Mucosa of stomach (tissue), 1 donor: ENCODE data around the gene ESPNL.

ENCODE experiments used
- H3K27me3 ChIP-seq: one replicate; pipeline ENCODE4 v1.7.0; 2013; ENCODE audit warnings: mild to moderate bottlenecking, low read length; ENCODE audit not compliant: control insufficient read depth, insufficient read depth
- H3K36me3 ChIP-seq: one replicate; pipeline ENCODE4 v1.7.0; 2013; ENCODE audit warnings: low read length; ENCODE audit not compliant: control insufficient read depth, insufficient read depth
- H3K4me1 ChIP-seq: one replicate; pipeline ENCODE4 v1.7.0; 2013; ENCODE audit warnings: mild to moderate bottlenecking, low read length; ENCODE audit not compliant: control insufficient read depth, insufficient read depth
- H3K4me3 ChIP-seq: one replicate; pipeline ENCODE4 v1.7.0; 2013; ENCODE audit warnings: low read length
- H3K9ac ChIP-seq: one replicate; pipeline ENCODE4 v1.7.0; 2013; ENCODE audit warnings: mild to moderate bottlenecking, low read length, moderate library complexity
- H3K9me3 ChIP-seq: one replicate; pipeline ENCODE4 v1.7.0; 2013; ENCODE audit warnings: mild to moderate bottlenecking, low read length, moderate library complexity; ENCODE audit not compliant: control insufficient read depth
- donor health status: Pancreatic carcinoma.

Gene ESPNL

GRCh38 chr2:238140721-238141540 is 40.8 kb downstream of the ESPNL start:
- Histone ChIP-seq H3K36me3 (no peaks in the 10 kb centered on the region), H3K9ac (no peak overlapping the region), H3K27me3 (no peaks in the 10 kb centered on the region), H3K4me3 (no peak overlapping the region), H3K4me1 (peaks cover 49% of the 10 kb centered on the region), H3K9me3 (no peaks in the 10 kb centered on the region)

GRCh38 chr2:238141541-238142318 is 41.6 kb downstream of the ESPNL start:
- H3K9ac ChIP-seq: peak overlapping the region; percentile 40
- H3K4me1 ChIP-seq: peaks cover 51% of the 10 kb centered on the region
- H3K4me3 ChIP-seq: no peak overlapping the region

GRCh38 chr2:238142382-238143205 is 42.5 kb downstream of the ESPNL start:
- H3K27me3 ChIP-seq: no peaks in the 10 kb centered on the region
- no peaks in the 10 kb centered on the region for H3K36me3 ChIP-seq
- no peak overlapping the region for H3K4me3 ChIP-seq
- peak overlapping the region; percentile 40 for H3K9ac ChIP-seq
- H3K9me3 ChIP-seq: no peaks in the 10 kb centered on the region
- peaks cover 51% of the 10 kb centered on the region for H3K4me1 ChIP-seq

More at GRCh38 chr2:238141541-238142318, 41.6 kb downstream of the ESPNL start:
- no peaks in the 10 kb centered on the region for H3K9me3 ChIP-seq
- H3K27me3 ChIP-seq: no peaks in the 10 kb centered on the region
- H3K36me3 ChIP-seq: no peaks in the 10 kb centered on the region

- Histone ChIP-seq H3K9me3 (no peaks in the 10 kb centered on the region), H3K4me3 (no peak overlapping the region), H3K36me3 (no peaks in the 10 kb centered on the region), H3K4me1 (peaks cover 43% of the 10 kb centered on the region), H3K9ac (no peak overlapping the region), H3K27me3 (no peaks in the 10 kb centered on the region)
Measured at GRCh38 chr2:238143239-238143951, 43.3 kb downstream of the ESPNL start.

- H3K36me3 ChIP-seq: no peaks in the 10 kb centered on the region
- H3K9ac ChIP-seq: no peak overlapping the region
- H3K9me3 ChIP-seq: no peaks in the 10 kb centered on the region
- no peaks in the 10 kb centered on the region for H3K27me3 ChIP-seq
- H3K4me3 ChIP-seq: no peak overlapping the region
- peaks cover 38% of the 10 kb centered on the region for H3K4me1 ChIP-seq
Measured at GRCh38 chr2:238144262-238144661, 44.1 kb downstream of the ESPNL start.

- H3K4me3 ChIP-seq: no peak overlapping the region
- no peaks in the 10 kb centered on the region for H3K27me3 ChIP-seq
- H3K4me1 ChIP-seq: peaks cover 38% of the 10 kb centered on the region
- no peak overlapping the region for H3K9ac ChIP-seq
- no peaks in the 10 kb centered on the region for H3K36me3 ChIP-seq
- no peaks in the 10 kb centered on the region for H3K9me3 ChIP-seq
Measured at GRCh38 chr2:238145046-238145445, 44.9 kb downstream of the ESPNL start.

- H3K4me1 ChIP-seq: peaks cover 38% of the 10 kb centered on the region
- no peaks in the 10 kb centered on the region for H3K36me3 ChIP-seq
- H3K4me3 ChIP-seq: no peak overlapping the region
- no peaks in the 10 kb centered on the region for H3K9me3 ChIP-seq
- H3K9ac ChIP-seq: no peak overlapping the region
- no peaks in the 10 kb centered on the region for H3K27me3 ChIP-seq
Measured at GRCh38 chr2:238145851-238146250, 45.7 kb downstream of the ESPNL start.

- no peak overlapping the region for H3K9ac ChIP-seq
- H3K36me3 ChIP-seq: no peaks in the 10 kb centered on the region
- no peak overlapping the region for H3K4me3 ChIP-seq
- no peaks in the 10 kb centered on the region for H3K27me3 ChIP-seq
- no peaks in the 10 kb centered on the region for H3K9me3 ChIP-seq
- H3K4me1 ChIP-seq: peaks cover 28% of the 10 kb centered on the region
Measured at GRCh38 chr2:238146884-238147544, 46.9 kb downstream of the ESPNL start.

- Histone ChIP-seq H3K4me1 (peaks cover 8% of the 10 kb centered on the region), H3K9me3 (no peaks in the 10 kb centered on the region), H3K27me3 (no peaks in the 10 kb centered on the region), H3K9ac (no peak overlapping the region), H3K36me3 (no peaks in the 10 kb centered on the region), H3K4me3 (no peak overlapping the region)
Measured at GRCh38 chr2:238148981-238149380, 48.8 kb downstream of the ESPNL start.

- Histone ChIP-seq H3K4me1 (peaks cover 6% of the 10 kb centered on the region), H3K9ac (no peak overlapping the region), H3K27me3 (no peaks in the 10 kb centered on the region)
Measured at GRCh38 chr2:238149841-238150572, 49.9 kb downstream of the ESPNL start.

More at GRCh38 chr2:238149841-238150572, 49.9 kb downstream of the ESPNL start:
- H3K36me3 ChIP-seq: no peaks in the 10 kb centered on the region
- H3K4me3 ChIP-seq: no peak overlapping the region
- H3K9me3 ChIP-seq: no peaks in the 10 kb centered on the region
